ENCODE results near the gene ST6GALNAC5. TPM values are rescaled to one million over a fixed set of nuclear protein-coding genes. Genes with fewer than 3 reads are reported as not detected.
"Not testable (repeated sequence)": the region's sequence is repeated elsewhere in the genome, so short reads cannot be mapped to it uniquely, and the experiment has no call there.

ST6GALNAC5 gene
- not detected in 2 replicates for total RNA-seq

DNA sequence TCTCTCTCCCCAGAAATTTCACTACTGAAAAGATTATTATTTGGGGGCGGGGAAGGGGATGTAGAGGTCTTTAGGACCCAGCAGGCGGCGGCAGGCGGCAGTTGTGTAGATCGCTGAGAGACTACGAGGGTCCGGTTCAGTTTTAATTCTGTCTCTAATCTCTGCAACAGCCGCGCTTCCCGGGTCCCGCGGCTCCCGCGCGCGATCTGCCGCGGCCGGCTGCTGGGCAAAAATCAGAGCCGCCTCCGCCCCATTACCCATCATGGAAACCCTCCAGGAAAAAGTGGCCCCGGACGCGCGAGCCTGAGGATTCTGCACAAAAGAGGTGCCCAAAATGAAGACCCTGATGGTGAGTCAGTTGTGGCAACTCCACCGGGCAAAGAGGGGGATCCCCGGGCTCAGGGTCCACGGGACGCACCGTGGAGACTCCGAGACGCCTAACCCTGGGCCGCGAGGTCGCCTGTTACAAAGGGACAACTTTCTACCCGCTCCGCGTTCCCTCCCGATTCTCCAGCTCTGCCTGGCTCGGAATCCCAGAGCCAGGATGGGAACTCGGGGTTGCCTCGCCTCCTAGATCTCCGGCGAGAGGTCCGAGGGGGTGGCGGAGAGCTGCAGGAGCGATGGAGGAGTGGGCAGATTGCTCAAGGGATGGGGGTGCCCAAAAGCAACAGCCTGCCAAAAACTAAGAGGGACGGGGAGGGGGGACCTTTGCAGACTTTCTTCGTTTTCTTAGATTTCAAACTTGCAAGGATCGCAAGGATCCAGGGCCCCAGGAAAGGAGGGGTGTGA is at the start of gene ST6GALNAC5:
Gene ST6GALNAC5, plus strand, starts transcription at position 139 of the 789 bp plus-strand sequence.
- intact Hi-C loops (cut with micrococcal nuclease), result loop anchor here (10.0 kb wide), 2 partner anchors 713 to 1733 kb away; partner anchors contain the start of gene LHX8
- Mint-ChIP-seq H3K4me1 (ENCODE audit: low read depth) (no peaks in the 10 kb centered on the region), H3K4me3 (ENCODE audit: low read depth) (peak within 1 kb of the TSS; percentile 60), H3K9me3 (no peaks in the 10 kb centered on the region), H3K36me3 (ENCODE audit: low read depth) (no peaks in the 10 kb centered on the region), H3K27ac (no peak within 1 kb of the TSS), H3K27me3 (ENCODE audit: low read depth) (peaks cover 65% of the 10 kb centered on the region)
- DNase-seq (ENCODE audit: low spot score), result no peak

DNA sequence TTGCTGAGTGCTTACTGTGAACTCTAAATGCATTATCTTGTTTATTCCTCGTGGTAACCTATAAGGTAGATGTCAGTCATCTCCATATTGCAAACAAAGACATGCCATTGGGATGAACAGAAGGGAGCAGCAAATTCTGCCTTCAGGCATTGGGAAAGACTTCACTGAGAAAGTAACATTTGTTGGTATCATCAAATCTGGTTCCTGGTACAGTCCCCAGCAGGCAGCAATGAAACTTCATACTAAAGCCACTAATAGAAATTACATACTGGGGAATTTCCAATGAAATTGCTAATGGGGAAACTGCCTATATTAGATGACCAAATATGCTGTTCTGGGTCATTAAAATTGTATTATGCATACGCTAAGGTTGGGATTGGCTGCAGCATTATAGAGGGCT is 47.3 kb upstream of the ST6GALNAC5 start:
- intact Hi-C loops (cut with micrococcal nuclease), result no loop called here
- H3K27ac Mint-ChIP-seq, result no peak overlapping the region
- H3K36me3 Mint-ChIP-seq (ENCODE audit: low read depth), result no peaks in the 10 kb centered on the region
- H3K27me3 Mint-ChIP-seq (ENCODE audit: low read depth), result peaks cover 2% of the 10 kb centered on the region
- no peak for DNase-seq (ENCODE audit: low spot score)
- no peaks in the 10 kb centered on the region for H3K4me1 Mint-ChIP-seq (ENCODE audit: low read depth)
- H3K9me3 Mint-ChIP-seq, result no peaks in the 10 kb centered on the region
- no peak overlapping the region for H3K4me3 Mint-ChIP-seq (ENCODE audit: low read depth)

DNA sequence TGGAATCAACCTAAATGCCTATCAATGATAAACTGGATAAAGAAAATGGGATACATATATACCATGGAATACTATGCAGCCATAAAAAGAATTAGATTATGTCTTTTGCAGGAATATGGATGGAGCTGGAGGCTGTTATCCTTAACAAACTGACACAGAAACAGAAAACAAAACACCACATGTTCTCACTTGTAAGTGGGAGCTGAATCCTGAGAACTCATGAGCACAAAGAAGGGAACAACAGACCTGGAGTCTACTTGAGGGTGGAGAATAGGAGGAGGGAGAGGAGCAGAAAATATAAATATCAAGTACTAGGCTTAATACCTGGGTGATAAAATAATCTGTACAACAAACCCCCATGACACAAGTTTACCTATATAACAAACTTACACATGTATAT is 44.3 kb upstream of the ST6GALNAC5 start:
- H3K27me3 Mint-ChIP-seq (ENCODE audit: low read depth); H3K4me1 Mint-ChIP-seq (ENCODE audit: low read depth); intact Hi-C loops (cut with micrococcal nuclease); H3K36me3 Mint-ChIP-seq (ENCODE audit: low read depth); H3K27ac Mint-ChIP-seq; H3K4me3 Mint-ChIP-seq (ENCODE audit: low read depth); H3K9me3 Mint-ChIP-seq; DNase-seq (ENCODE audit: low spot score): not testable (repeated sequence)

DNA sequence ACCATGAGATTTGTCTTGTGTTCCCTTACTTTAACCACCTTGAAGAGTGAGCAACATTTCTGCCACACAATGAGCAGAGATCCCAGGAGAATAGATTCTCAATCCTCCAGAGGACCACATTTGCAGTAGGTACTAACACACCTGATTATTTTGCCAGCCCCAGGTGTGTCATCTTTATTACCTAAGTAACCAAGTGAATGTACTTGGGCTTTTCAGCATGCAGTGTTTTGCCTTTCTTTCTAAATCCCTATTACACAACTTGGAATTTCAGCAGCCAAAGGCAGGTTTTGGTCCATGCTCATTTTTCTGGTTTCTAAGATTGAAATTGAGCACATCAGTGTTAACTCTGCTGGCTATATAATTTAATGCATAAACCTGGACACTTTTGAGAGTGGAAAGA is 43.2 kb upstream of the ST6GALNAC5 start:
- Mint-ChIP-seq H3K27ac (no peak overlapping the region), H3K27me3 (ENCODE audit: low read depth) (peaks cover 4% of the 10 kb centered on the region), H3K36me3 (ENCODE audit: low read depth) (no peaks in the 10 kb centered on the region), H3K9me3 (no peaks in the 10 kb centered on the region), H3K4me3 (ENCODE audit: low read depth) (no peak overlapping the region), H3K4me1 (ENCODE audit: low read depth) (no peaks in the 10 kb centered on the region)
- intact Hi-C loops (cut with micrococcal nuclease), result no loop called here
- DNase-seq (ENCODE audit: low spot score), result no peak

DNA sequence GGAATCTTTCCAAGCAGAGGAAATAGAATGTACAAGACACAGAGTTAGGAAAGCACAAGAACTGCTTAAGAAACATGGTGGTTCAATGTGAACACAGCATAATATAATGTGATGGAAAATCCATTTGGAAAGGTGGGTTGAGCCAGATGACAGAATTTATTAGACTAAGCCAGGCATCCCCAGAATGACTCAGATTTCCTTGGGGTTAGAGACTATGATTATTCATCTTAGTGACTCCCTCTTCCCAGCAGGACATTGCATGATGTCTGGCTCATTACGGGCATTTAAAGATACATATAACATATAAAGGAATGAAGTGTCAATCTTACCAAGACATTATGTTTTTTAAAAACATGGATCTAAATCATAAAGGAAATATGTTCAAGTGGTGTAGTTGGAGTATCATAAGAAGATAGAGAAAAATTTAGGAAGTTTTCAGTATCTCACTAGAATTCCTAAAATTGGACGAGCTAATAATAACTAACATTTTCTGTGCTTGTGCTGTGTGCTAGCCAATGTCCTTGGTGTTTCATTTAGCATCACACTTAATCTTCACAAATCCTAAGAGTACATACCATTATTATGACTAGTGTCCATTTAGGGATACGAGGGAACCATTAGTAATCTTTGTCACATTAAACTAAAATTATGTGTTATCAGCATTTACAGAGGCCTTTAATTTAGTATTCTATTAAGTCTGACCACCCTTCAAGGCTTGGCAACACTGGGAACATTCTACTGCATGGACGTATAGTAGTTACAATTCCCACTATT is 41.0 kb upstream of the ST6GALNAC5 start:
- H3K4me1 Mint-ChIP-seq (ENCODE audit: low read depth), result peaks cover 4% of the 10 kb centered on the region
- H3K27ac Mint-ChIP-seq, result no peak overlapping the region
- intact Hi-C loops (cut with micrococcal nuclease), result no loop called here
- no peaks in the 10 kb centered on the region for H3K36me3 Mint-ChIP-seq (ENCODE audit: low read depth)
- no peak overlapping the region for H3K4me3 Mint-ChIP-seq (ENCODE audit: low read depth)
- peaks cover 4% of the 10 kb centered on the region for H3K27me3 Mint-ChIP-seq (ENCODE audit: low read depth)
- DNase-seq (ENCODE audit: low spot score), result no peak
- no peaks in the 10 kb centered on the region for H3K9me3 Mint-ChIP-seq

DNA sequence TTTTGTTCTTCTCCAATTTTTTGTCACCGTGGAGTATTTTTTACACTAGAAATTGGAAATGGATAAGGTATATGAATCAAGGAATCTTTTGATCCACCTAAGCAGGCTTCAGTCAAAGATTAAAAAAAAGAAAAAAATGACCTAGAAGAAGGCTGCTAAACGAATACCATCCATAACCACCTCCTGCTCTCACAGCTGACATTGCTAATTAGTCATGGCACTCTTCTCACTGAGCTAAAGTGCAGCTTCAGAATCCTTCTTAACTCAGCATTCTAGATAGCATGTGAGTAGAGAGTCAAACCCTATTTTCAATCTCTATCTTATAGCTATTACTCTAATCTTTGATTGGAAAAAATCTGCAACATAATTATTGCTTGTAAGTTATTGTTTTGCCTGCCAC is 40.2 kb upstream of the ST6GALNAC5 start:
- Mint-ChIP-seq H3K4me3 (ENCODE audit: low read depth) (no peak overlapping the region), H3K27ac (no peak overlapping the region), H3K9me3 (no peaks in the 10 kb centered on the region), H3K27me3 (ENCODE audit: low read depth) (peaks cover 1% of the 10 kb centered on the region), H3K36me3 (ENCODE audit: low read depth) (no peaks in the 10 kb centered on the region), H3K4me1 (ENCODE audit: low read depth) (peaks cover 4% of the 10 kb centered on the region)
- intact Hi-C loops (cut with micrococcal nuclease), result no loop called here
- DNase-seq (ENCODE audit: low spot score), result no peak

DNA sequence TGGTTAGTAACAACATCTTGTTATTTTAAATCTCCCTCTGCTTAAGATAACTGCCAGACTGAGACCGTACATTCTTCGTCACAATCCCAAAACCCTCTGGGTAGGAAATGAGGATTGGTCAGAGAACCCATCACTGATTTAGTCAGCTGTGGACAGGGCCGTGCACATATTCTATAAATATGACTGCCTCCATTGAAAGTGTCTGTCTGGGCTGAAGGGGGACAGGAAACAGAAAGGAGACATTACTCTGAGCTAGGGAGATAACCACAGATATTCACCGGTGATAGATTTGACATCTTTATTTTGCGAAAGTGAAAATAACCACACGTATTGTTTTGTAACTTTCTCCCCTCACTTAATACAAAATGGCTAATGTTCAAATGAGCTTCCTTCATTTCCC is 36.9 kb upstream of the ST6GALNAC5 start:
- Mint-ChIP-seq H3K4me3 (ENCODE audit: low read depth) (no peak overlapping the region), H3K36me3 (ENCODE audit: low read depth) (no peaks in the 10 kb centered on the region), H3K4me1 (ENCODE audit: low read depth) (peaks cover 4% of the 10 kb centered on the region), H3K27me3 (ENCODE audit: low read depth) (peaks cover 5% of the 10 kb centered on the region), H3K9me3 (no peaks in the 10 kb centered on the region), H3K27ac (no peak overlapping the region)
- intact Hi-C loops (cut with micrococcal nuclease), result no loop called here
- no peak for DNase-seq (ENCODE audit: low spot score)

DNA sequence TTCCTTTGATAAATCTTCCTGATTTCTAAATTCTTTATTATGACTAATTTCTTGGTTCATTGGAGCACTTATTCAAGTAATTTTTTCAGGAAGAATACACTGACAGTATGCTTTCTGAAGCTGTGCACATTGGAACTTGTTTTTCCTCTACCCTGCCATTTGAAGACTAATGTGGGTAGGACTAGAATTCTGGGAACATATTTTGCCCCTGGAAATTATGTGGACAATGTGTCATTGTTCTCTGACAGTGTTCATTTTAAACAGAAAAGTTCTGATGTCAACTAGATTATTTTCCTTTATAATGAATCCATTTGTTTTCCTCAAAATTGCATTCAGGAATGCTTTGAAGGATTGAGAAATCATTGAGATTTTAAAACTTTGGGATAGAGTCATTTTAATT is 34.8 kb upstream of the ST6GALNAC5 start:
- no peak overlapping the region for H3K4me3 Mint-ChIP-seq (ENCODE audit: low read depth)
- no peak overlapping the region for H3K27ac Mint-ChIP-seq
- no peaks in the 10 kb centered on the region for H3K36me3 Mint-ChIP-seq (ENCODE audit: low read depth)
- H3K27me3 Mint-ChIP-seq (ENCODE audit: low read depth), result peaks cover 5% of the 10 kb centered on the region
- intact Hi-C loops (cut with micrococcal nuclease), result no loop called here
- peaks cover 4% of the 10 kb centered on the region for H3K4me1 Mint-ChIP-seq (ENCODE audit: low read depth)
- no peak for DNase-seq (ENCODE audit: low spot score)
- H3K9me3 Mint-ChIP-seq, result no peaks in the 10 kb centered on the region

DNA sequence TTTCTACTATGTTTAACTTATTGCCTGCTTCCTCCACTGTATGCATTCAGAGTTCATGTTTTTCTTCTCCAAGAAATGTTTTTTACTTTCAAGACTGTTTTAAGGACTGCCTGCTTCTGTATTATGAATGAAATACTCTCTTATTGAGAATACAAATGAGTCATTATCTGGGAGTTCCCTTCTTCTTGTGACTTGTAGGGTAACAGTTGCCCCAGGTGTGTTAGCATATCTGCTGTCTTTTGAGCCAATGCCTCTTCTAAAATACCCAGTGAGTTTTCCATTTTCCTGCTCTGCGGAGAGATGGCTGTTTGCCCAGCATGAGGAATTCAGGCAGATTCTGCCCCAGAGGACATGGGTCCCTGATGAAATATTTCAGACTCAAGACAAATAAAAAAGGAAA is 34.1 kb upstream of the ST6GALNAC5 start:
- no peaks in the 10 kb centered on the region for H3K9me3 Mint-ChIP-seq
- no peak overlapping the region for H3K27ac Mint-ChIP-seq
- intact Hi-C loops (cut with micrococcal nuclease), result no loop called here

DNA sequence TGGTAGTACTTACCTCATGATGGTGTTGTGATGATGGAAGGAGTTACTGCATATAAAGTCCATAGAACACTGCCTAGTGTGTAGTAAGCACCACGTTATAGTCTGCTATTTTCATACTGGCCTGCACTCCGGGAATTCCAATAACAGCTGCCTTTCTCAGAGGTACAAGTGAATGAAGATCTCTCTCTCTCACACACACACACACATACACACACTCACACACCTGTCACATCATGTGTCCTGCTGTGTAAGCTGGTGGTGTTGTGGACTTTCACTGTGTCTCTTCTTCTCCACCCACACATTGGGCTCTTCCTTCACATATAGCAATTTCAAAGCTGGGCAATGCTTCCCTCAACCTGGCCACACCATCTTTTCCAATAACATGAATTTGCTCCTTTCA is 33.4 kb upstream of the ST6GALNAC5 start:
- Mint-ChIP-seq H3K27ac (no peak overlapping the region), H3K4me3 (ENCODE audit: low read depth) (no peak overlapping the region), H3K27me3 (ENCODE audit: low read depth) (peaks cover 4% of the 10 kb centered on the region), H3K36me3 (ENCODE audit: low read depth) (no peaks in the 10 kb centered on the region), H3K4me1 (ENCODE audit: low read depth) (peaks cover 4% of the 10 kb centered on the region), H3K9me3 (no peaks in the 10 kb centered on the region)
- no peak for DNase-seq (ENCODE audit: low spot score)
- intact Hi-C loops (cut with micrococcal nuclease), result no loop called here

More for the DNA sequence above, 34.1 kb upstream of the ST6GALNAC5 start:
- Mint-ChIP-seq H3K36me3 (ENCODE audit: low read depth) (no peaks in the 10 kb centered on the region), H3K4me3 (ENCODE audit: low read depth) (no peak overlapping the region), H3K27me3 (ENCODE audit: low read depth) (peaks cover 5% of the 10 kb centered on the region), H3K4me1 (ENCODE audit: low read depth) (peaks cover 4% of the 10 kb centered on the region)
- DNase-seq (ENCODE audit: low spot score), result no peak

DNA sequence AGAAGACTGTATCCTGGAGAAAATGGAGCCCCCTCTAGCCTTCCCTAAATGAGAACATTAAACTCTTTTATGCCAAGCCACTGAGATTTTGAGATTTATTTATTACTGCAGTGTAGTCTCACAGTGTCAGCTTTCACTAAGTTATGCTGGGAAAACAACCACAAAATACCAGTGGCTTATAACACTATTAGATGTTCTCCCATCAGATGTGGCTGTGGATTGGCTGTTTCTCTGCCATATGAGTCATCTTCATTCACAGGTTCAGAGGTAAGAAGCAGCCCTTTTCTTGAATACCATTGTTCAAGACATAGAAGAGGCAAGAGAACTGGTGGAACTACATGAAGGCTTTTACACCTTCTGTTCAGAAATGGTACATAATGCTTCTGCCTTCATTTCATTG is 32.1 kb upstream of the ST6GALNAC5 start:
- no peak for DNase-seq (ENCODE audit: low spot score)
- Mint-ChIP-seq H3K27ac (no peak overlapping the region), H3K9me3 (no peaks in the 10 kb centered on the region), H3K27me3 (ENCODE audit: low read depth) (peaks cover 4% of the 10 kb centered on the region), H3K36me3 (ENCODE audit: low read depth) (no peaks in the 10 kb centered on the region), H3K4me3 (ENCODE audit: low read depth) (no peak overlapping the region), H3K4me1 (ENCODE audit: low read depth) (peaks cover 4% of the 10 kb centered on the region)
- intact Hi-C loops (cut with micrococcal nuclease), result no loop called here

DNA sequence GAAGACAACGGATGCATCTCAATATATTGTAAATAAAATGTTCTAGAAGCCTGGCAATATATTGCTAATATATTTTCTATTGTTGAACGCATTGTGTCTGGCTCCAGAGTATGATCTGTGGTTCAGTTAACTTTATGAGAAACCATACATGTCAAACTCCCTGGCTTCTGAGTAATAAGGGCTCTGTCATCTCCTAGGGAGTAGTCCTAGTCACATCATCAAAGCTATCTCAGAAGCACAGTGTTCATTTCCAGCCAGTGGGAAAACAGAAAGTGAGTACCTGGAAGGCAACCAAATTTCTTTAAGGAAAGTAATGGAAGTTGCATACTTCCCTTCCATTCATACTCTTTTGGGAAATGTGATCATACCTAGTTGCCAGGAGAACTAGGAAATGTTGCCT is 27.0 kb upstream of the ST6GALNAC5 start:
- Mint-ChIP-seq H3K27ac (no peak overlapping the region), H3K4me3 (ENCODE audit: low read depth) (no peak overlapping the region), H3K27me3 (ENCODE audit: low read depth) (no peaks in the 10 kb centered on the region), H3K9me3 (no peaks in the 10 kb centered on the region), H3K4me1 (ENCODE audit: low read depth) (peaks cover 4% of the 10 kb centered on the region), H3K36me3 (ENCODE audit: low read depth) (no peaks in the 10 kb centered on the region)
- intact Hi-C loops (cut with micrococcal nuclease), result no loop called here
- DNase-seq (ENCODE audit: low spot score), result no peak

DNA sequence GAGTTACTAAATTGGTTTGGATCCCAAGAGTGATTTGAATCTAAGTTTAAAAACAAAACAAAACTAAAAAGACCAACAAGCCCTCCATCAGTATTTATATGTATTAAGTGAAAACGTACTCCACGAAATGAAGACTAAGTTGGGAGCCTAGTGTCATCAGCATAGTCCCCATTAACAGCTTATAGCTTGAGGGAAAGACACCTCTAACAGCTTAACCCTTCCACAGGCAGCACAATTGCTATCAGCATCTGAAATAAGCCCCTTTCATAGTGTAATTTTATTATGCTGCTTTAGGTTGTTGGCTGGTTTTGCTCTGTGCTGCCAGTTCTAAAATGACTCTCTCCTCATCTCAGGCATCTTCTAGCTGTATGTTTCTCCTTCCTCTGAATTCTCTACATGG is 25.8 kb upstream of the ST6GALNAC5 start:
- intact Hi-C loops (cut with micrococcal nuclease), result no loop called here
- H3K4me3 Mint-ChIP-seq (ENCODE audit: low read depth), result no peak overlapping the region

More for the DNA sequence above, 25.8 kb upstream of the ST6GALNAC5 start:
- no peak for DNase-seq (ENCODE audit: low spot score)
- Mint-ChIP-seq H3K27me3 (ENCODE audit: low read depth) (no peaks in the 10 kb centered on the region), H3K4me1 (ENCODE audit: low read depth) (peaks cover 4% of the 10 kb centered on the region), H3K36me3 (ENCODE audit: low read depth) (no peaks in the 10 kb centered on the region), H3K27ac (no peak overlapping the region), H3K9me3 (no peaks in the 10 kb centered on the region)

Measured in activated T-helper 2 cell treated with anti-CD3 and anti-CD28 coated beads, Interferon-gamma antibody, Interleukin-2, Interleukin-4, amounts not matched to agents 10 μg/mL and 5 μg/mL and 100 μg/mL, durations not matched to agents 14 hours and 24 hours and 36 hours (primary cell).